HG03558 (cell line): ENCODE results near the gene COL18A1.

Experiments
- ATAC-seq: cut with Tn5 transposase; IDR thresholded peaks from one replicate; pipeline ENCODE4 v1.9.1; 2021; ENCODE audit warnings: moderate number of reproducible peaks; ENCODE audit not compliant: unreplicated experiment; ENCODE audit errors: extremely low read depth

The COL18A1 gene

GRCh38 chr21:45538381-45539045 lies 133.5 kb downstream of the COL18A1 start:
- no peak for ATAC-seq

GRCh38 chr21:45539046-45539795 lies 134.3 kb downstream of the COL18A1 start:
- ATAC-seq = no peak

DNA sequence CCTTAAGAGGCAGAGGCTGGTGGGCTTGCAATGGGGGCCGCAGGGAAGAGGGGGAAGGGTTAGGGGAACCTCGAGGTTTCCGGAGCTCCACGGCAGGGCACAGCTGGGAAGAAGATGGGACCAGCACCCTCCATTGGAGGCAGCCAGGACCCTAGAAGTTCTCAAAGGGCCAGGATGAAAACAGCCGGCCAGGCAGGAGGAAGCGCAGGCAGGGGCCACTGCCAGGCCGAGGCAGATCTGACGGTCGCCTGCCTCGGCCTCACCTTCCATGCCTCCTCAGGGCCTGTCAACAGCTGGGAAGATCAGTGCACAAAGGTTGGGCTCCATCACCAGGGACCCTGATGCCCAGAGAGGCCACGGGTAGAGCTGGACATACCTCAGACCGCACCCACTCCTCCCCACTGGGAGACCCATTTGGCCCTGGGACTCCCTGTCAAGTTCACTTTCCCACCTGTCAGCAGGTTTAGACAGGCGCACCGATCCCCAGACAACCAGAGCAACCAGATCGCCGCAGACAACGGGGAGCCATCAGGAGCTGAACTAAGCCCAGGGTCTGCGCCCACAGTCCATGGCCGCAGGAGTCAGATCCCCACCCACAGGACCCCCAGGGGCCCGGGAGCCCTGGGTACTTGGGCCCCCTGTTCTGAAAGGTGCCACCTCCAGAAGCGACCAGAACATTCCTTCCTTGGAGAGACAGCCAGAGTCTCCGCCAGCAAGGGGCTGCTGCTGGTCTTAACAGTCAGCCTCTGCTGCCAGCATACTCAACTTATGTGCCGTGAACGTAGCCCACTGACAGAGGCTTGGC lies 135.0 kb downstream of the COL18A1 start:
- ATAC-seq = no peak

GRCh38 chr21:45540601-45540970 lies 135.6 kb downstream of the COL18A1 start:
- no peak for ATAC-seq

DNA sequence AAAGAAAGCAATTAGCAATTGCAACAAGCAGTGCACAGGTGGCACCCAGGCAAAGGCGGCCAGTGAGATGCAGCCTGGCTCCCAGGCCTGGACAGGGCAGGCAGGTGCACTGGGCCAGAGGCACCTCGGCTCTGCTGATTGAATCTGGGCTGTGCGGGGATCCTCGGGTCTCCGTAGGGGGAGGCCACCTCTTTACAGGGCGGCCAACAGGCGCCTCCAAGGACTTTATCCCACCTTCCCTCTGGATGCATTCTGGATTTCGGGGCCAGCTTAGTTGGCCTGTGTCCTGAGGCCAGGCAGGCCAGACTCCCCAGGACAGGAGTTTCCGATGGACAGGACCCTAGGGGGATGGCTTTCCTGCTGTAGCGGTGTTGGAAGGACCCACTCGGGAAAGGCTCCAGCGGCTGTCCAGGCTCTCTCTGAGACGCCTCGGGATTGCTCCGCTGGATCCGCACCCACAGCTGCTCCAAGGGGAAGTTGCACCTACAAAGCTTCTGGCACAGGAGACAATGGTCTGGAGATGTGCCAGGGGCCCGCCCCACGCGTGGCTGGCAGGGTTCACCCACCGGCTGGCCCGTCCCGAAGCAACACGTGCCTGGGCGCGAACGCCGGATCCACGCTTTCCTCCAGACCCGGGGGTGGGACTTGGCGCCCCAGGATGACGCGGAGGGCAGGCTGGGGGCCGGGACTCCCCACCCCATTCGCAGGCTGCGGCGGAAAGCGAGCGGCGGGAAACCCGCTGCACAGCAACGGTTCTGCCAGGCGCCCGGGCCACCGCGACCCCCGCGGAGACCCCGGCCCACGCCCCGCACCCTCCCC lies 136.5 kb downstream of the COL18A1 start:
- ATAC-seq = no peak

DNA sequence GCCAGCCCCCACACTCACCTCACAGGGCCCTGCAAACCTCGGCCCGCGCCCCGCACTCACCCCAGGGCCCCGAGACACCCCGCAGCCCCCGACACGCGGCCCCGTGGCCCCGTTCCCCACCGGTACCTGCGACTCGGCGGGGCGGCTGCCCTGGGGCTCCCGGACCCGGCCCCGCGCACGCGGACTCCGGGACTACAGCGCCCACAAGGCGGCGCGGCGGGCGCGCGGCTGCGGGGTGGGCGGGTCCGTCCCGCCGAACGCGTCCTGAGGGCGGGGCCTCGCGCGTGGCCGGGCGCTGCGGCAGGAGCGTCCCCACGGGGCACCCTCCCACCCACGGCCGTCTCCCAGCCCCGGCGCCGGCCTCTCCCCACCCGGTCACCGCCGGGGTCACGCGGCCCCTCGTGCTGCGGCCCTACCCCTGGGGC lies 137.3 kb downstream of the COL18A1 start, which contains the start of gene SLC19A1:
Gene SLC19A1 (minus strand): TSS at position 199 of the 425 bp plus-strand sequence. CDS start 4,481 bp downstream, outside the sequence.
- no peak for ATAC-seq

- ATAC-seq = no peak
Measured at GRCh38 chr21:45542667-45543370, 137.9 kb downstream of the COL18A1 start.

GRCh38 chr21:45543371-45543709 lies 138.4 kb downstream of the COL18A1 start:
- ATAC-seq = no peak

DNA sequence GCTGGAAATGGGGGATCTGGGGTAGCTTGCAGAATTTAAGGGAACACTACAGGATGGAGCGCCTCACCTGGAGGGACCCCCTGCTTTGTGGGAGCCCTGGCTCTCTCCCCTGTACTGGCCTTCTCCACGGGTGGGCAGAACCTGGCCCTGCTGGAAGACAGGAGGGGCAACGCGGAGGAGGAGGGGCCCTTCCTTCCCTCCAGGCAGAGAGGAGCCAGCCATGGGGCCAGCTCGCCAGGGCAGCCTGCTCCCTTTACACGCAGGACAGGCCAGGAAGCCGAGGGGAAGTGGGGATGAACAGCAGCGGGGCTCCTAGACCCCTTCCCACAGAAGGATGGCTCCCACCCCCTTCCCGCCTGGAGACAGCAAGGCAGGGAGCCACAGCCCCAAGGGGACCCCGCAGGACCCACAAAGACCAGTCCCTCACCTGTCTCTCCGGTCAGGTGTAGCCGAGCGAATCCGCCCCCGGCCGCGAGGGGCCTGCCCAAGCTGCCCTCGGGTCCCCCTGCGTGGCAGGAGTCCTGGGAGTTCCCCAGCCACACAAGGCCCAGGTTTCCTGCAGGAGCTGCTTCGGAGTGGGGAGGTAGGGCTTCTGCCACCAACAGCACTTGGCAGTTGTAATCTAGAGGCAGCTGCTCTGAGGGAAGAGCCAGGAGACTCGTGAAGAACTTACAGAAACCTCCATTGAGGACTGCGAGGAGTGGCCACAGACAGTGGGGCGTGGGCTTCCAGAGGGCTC lies 138.9 kb downstream of the COL18A1 start:
- ATAC-seq = no peak

GRCh38 chr21:45544449-45545235 lies 139.7 kb downstream of the COL18A1 start:
- ATAC-seq = no peak

- no peak for ATAC-seq
Measured at GRCh38 chr21:45545236-45545570, 140.2 kb downstream of the COL18A1 start.

DNA sequence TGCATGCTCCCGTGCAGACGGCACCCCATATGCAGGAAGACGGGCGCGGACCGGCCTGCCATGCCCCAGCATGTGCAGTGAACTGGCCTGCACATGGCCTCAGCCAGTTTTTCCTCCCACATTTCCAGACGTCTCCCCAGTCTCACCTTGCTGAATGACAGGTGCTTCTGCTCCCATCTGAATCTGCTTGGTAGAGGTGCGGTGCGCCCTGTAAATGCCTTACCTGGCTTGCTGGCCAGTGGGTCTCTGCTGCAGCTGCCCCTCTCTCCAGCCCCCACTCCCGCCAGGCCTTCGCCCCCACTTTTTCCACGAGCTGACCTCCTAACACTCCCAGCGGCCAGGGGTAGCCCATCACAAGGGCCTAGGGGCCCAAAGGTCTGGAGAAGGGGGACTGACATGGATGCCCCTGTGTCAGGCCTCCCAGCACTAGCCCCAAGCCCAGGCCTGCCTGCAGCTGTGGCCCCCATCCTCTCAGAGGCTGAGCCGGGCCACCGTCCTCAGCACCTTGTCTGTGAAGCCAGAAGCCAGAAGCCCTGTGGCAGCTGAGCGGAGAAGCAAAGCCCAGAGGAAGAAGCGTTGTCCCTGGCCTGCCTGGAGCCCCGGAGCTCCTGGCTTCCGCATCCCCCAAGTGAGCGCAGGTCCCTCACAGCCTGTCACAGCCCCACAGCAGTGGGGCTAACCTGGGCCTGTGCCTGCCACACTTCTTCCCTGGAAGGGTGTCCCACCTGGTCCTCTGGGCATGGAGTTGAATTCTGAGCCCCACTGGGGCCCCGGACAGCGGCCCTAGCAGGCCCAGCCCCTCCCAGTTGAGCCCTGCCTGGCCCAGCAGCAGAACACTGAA lies 140.9 kb downstream of the COL18A1 start:
- ATAC-seq = no peak

DNA sequence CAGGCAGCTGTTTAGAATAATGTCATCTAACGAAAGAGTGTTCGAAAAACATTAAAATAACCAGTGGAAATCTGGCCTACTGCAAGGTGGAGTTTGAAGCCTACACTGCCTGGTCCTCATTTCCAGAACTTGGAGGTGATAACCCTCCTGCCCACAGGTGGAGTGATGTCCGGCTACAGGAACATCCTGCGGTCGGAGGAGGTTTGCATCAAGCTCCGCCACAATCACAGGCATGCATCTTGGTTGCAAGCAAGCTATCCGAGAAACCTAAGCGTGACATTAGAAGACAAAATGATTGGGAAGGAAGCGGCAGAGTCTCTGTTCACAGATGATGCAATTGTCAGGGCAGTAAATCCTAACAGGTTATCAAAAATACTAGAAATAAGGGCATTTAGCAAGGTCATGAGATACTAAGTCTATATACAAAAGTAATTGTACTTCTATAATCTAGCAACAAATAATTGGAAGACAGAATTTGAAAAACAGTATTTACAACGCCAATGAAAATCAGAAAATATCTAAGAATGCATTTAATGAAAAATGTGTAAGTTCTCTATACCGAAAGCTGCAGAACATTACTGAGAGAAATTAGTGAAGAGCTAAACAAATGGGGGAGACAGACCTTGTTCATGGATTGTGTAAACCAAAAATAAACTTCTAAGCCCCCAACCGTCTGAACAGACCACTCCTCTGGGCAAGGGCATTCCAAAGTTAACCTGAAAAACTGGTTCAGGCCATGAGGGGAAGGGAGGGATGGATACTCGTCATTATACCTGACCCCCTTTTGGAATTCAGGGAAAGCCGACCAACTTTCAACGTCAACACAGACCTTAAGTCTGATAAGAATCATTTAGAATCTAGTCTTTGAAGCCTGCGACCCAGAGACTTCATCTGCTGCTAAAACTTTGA lies 141.9 kb downstream of the COL18A1 start:
- no peak for ATAC-seq

GRCh38 chr21:45547545-45547900 lies 142.6 kb downstream of the COL18A1 start:
- ATAC-seq = no peak

DNA sequence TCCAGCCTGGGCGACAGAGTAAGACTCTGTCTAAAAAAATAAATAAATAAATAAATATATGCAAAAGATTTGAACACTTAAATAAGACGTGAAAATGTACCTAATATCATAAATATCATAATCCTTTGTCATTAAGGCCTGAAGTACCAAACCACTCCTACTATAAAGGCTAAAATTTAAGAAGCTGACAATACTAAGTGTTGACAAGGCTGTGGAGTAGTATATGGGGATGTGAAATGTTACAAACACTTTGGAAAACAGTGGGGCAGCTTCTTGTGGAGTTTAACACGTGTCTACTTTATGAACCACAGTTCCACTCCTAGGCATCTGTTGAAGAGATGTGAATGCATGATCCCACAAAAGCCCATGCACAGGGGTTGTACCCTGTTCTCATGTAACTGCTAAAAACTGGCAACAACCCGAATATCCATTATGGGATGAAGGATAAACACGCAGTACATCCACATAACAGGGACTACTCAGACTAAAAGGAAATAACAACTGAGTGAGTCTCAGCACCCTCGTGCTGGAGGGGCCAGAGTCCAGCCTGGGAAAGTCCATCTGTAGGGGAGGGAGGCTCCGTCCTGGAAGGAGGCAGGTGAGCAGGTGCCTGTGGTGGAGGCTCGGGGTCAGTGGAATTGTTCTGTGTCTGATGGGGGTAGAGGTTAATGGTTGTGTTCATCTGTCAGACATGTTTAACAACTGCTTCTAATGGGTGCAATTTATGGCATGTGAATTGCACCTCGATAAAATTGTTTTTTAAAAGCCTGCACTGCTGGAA lies 143.9 kb downstream of the COL18A1 start:
- no peak for ATAC-seq
